Endometrial microvascular endothelial cells (primary cell): ENCODE results near the gene CPT2. TPM values are rescaled to one million over a fixed set of nuclear protein-coding genes. Genes with fewer than 3 reads are reported as not detected.

ENCODE experiments used
- in situ Hi-C: cut with HindIII; loops from 2 replicates; pipeline ENCODE4 v1.10.0; 2017; ENCODE audit warnings: low sequenced_read_pairs, low pct_unique_long_range_greater_than_20kb; ENCODE audit errors: inconsistent ontology term
- total RNA-seq: library from RNA; depleted of rRNA; stranded (reverse); fragments of >200 nt; gene quantifications from one replicate; pipeline ENCODE4 v1.2.3, GENCODE V29; 2015; ENCODE audit errors: inconsistent ontology term

Gene CPT2
- total RNA-seq, 1 donor from 2014 or later: 15.8 TPM

DNA sequence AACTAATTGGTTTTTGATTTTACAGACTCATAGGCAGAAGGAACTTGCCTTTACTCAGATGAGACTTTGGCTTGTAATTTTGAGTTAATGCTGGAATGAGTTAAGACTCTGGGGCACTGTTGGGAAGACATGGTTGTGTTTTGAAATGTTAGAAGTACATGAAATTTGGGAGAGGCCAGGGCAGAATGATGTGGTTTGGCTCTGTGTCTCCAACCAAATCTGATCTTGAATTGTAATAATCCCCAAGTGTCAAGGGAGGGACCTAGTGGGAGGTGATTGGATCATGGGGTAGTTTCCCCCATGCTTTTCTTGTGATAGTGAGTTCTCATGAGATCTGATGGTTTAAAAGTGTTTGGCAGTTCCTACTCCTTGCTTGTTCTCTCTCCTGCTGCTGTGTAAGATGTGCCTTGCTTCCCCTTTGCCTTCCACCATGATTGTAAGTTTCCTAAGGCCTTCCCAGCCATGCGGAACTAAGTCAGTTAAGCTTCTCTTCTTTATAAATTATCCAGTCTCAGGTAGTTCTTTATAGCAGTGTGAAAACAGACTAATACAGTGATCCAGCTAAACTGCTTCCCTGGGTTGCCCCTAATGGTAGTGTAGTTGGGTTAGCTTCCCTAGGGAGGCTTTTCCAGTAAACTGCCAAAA is 10.2 kb downstream of the CPT2 start:
- in situ Hi-C loops: no loop called here

DNA sequence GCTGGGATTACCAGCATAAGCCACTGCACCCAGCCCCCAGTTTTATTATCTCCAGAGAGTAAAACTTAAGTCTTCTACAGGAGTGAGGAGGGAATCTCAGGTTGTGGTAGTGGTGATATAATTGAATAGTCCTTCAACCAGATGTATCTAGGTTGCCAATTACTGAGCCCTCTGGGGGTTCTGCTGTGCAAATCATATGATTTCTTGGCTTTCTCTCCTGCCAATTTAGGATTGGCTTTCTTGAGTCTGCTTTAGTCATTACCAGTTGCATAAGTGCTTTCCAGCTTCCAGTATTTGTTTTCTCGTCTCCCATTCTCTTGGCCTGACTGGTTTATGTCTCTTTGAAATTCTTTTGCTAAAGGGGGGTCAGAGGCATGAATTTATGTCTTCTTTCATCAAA is 11.1 kb downstream of the CPT2 start:
- in situ Hi-C loops: no loop called here

DNA sequence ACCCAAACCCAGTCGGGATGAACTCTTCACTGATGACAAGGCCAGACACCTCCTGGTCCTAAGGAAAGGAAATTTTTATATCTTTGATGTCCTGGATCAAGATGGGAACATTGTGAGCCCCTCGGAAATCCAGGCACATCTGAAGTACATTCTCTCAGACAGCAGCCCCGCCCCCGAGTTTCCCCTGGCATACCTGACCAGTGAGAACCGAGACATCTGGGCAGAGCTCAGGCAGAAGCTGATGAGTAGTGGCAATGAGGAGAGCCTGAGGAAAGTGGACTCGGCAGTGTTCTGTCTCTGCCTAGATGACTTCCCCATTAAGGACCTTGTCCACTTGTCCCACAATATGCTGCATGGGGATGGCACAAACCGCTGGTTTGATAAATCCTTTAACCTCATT is 13.7 kb downstream of the CPT2 start:
- in situ Hi-C loops: no loop called here

DNA sequence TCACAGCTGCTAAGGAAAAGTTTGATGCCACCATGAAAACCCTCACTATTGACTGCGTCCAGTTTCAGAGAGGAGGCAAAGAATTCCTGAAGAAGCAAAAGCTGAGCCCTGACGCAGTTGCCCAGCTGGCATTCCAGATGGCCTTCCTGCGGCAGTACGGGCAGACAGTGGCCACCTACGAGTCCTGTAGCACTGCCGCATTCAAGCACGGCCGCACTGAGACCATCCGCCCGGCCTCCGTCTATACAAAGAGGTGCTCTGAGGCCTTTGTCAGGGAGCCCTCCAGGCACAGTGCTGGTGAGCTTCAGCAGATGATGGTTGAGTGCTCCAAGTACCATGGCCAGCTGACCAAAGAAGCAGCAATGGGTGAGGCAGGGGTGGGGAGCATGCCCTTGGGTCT is 14.3 kb downstream of the CPT2 start:
- in situ Hi-C loops: no loop called here

DNA sequence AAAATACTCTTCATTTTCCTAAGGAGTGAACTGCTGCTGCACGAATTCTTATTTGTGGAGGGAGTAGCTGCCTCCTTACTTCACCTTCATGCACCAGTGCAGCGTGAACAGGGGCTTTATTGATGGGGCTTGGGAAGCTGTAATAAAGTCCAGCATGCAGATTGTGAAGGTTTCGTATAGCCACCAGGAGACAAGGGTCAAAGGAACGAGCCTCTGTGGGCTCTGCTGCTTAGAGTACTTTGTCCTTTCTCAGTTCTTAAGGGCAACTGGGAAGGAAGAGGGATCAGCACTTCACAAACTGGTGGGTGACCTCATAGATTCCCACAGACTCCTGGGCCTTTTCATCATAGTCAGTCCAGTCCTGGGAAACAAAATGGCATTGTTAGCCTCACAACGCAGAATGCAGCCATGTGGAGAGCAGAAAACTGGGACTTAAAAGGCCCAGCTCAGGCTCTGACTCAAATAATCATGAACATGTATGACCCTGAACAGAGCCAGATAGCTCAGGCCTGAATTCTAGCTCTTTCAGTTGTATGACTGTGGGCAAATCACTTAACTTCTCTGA is 17.8 kb downstream of the CPT2 start:
- in situ Hi-C loops: no loop called here

DNA sequence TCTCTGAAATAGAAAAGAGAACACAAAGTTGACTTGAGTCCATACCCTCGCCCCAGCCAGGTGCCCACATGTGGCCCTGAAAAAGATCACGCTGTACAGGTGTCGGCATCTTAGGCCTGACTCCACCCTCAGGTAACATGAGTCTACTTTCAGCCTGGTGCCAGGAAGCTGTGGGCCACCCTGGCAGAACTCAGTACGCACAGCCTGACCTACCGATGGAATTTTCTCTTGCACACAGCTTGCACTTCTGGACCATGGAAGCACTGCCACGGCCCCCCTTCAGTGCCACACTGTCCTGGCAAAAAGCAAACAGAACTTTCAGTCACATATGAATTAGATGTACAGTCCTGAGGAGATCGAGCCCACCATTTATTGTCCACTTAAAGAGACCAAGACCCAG is 21.6 kb downstream of the CPT2 start:
- in situ Hi-C loops: no loop called here

DNA sequence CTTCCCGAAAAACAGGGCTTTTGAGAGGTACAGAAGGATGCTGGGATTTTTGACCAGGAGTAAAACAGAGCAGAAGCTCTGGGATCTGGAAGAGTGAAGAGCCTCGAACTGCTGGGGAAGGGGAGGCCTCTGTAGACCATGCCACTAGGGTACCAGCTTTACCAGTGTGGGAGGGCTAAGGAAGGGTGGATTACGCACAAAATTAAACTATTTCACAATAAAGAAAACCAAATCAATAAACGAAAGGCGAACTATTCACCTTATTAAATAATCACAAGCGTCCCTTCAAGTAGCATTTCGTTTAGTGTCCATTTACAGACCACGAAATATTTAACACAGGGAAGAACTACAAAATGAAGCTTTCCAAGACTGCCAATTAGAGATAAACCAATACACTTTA is 23.1 kb downstream of the CPT2 start:
- in situ Hi-C loops: no loop called here

DNA sequence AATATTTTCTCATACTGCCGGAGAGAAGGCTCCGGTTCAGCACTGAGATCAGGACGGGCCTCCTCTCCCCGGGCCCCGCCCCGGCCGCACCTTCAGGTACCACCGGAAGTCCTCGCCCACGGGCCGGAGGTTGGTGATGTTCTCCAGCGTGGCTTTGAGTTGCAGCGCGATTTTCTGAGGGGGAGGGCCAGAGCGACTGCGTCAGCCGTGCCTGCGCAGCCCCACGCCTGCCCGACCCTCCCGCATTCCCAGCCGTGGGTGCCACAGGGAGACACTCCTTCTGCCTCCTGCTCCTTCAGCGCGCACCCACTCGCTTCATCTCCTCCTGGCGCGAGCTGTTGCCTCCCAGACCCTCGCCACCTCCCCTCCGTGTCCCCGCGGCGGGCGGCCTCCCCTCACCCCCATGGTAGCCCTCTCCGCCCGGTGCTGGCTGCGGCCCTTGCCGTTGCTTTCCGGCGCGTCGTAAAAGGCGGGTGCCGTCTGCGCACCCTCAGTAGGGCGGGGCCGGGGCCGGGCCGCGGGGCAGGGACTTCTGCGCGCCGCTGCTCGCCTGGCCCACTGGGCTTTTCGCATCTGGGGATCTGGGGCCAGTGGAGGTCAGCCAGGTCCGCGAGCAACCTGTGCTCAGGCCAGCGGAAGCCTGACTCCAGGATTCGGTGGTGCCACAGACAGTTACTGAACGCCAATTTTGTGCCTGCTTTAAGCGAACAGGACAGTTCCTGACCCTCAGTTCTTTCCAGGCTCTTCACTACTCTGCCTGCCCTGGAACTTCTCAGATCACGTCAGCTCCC is 23.7 kb downstream of the CPT2 start, which contains the start of gene CZIB:
Gene CZIB (minus strand): TSS at position 464 of the 791 bp plus-strand sequence. CDS start 59 bp downstream, at position 405.
- in situ Hi-C loops: no loop called here

DNA sequence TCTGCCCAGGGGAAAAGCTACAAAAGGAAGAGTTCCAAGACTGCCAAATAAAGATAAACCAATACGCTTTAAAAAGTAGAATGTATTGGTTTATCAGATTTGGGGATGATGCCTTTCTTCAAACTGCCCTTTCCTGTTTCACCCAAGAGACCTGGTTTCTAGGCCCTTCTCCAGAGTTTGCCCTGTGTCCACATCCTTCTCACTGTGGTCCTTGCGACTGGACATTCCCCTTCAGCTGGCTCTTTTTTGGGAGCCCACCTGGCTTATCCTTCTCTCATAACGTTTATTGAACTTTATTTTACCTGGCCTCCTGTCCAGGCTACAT is 24.3 kb downstream of the CPT2 start:
- in situ Hi-C loops: no loop called here

DNA sequence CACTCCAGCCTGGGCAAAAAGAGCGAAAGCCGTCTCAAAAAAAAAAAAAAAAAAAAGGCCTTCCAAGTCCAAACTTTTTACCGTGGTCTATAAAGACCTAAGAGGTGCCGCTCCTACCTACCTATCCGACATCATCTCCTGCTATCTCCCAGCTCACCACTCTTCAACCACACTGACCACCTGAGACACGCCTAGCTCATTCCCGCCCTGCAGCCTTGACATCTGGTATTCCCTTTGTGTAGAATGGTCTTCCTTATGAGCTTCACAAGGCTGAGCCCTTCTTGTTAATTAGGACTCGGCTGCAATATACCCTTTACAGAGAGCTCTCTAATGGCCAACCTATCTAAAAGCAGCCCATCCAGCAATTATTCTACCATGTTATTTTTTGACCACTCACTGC is 41.0 kb downstream of the CPT2 start:
- in situ Hi-C loops: no loop called here

DNA sequence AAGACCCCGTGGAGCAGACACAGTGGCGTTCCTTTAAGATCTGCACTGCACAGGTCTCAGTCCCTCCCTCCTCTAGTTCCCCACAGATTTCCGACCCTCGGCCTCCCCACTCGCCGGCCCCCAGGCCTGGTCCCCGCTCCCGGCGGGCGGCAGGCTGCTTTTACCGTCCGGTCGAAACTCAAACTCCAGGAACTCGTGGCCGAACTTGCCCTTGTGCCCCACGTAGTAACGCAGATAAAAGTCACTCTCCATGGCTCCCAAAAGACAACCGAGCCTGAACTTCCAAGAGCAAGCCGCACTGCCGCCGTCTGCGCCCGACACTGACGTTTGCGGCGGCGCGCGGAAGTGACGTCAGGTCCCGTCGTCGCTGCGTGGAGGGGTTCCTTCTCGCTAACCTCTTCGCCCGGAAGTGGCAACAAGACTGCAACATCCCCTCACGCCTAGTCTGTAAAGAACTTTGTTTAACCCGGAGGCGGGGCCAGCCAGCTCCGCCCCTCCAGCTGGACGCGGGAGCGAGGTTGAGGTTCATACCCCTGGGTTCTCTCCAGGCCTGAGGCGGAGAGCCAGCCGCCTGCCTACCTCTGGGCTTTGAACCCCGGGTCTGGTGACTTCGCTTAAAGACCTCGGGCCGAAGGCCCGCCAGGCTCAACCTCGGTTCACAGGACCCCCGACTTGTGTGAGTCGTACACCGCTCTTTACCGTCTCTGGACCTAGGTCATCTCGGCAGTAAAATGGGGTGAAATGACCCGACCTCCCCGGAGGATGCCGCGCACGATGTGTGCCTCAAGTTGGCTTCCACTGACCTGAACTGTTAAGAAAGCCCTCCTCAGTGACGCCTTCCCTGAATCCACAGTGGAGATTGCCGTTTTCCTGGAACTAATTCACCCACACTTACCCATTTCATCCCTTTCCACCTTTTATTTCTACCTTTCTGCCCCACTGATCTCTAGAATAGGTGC is 41.9 kb downstream of the CPT2 start, which contains the start of gene MAGOH:
Gene MAGOH (minus strand): TSS at position 322 of the 959 bp plus-strand sequence. CDS start 70 bp downstream, at position 252.
- in situ Hi-C loops: no loop called here

DNA sequence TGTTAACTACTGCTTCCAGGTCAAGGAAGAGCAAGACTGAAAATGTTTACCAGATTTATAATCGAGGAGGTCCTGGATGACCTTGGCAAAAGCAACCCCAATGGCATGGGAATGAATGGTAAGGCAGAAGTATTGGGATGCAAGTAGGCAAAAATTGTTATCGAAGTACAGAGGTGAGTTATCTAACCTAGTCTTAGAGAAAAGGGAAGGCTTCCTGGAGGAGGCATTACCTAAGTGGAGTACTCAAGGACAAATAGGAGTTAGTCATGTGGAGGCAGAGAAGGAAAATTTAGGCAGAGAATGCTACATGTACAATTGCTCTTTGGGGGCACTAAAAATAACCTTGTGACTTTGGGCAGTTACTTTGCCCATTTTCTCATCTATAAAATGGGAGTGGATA is 45.2 kb downstream of the CPT2 start:
- in situ Hi-C loops: no loop called here

DNA sequence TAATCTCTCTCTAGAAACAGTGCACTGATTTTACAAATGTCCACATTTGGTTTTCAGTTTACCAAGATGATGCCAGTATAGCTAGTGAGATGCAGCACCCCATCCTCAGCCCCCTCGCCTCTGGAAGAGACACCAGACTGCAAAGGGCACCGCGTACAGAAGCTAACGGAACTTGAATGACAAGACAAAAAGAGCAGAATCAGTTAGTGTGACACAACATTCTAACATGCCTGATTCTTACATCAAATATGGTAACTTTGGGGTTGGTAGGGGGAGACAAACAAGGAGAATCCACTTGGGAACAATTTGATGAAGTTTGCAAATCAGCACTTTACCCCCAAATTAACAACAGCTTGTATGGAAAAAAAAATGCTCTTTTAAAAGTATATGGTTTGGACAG is 45.8 kb downstream of the CPT2 start:
- in situ Hi-C loops: no loop called here

DNA sequence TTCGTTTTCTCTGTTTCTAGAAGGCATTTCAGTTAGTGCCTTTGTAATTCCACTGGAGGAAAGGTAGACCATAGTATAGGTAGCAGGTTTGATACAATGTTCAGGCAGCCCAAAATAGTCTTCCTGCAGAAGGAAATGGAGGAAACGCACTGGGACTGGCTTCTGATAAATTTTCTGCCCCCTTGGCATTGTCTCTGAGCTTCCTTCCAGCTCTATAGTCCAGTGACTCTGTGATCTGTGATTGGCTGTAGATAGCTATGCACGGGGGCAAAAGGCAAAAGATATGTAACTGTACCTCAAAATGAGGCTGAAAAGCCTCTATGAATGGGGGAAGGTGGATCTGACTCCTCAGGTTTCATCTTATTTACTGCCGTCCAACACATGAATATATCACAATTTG is 47.5 kb downstream of the CPT2 start:
- in situ Hi-C loops: no loop called here

DNA sequence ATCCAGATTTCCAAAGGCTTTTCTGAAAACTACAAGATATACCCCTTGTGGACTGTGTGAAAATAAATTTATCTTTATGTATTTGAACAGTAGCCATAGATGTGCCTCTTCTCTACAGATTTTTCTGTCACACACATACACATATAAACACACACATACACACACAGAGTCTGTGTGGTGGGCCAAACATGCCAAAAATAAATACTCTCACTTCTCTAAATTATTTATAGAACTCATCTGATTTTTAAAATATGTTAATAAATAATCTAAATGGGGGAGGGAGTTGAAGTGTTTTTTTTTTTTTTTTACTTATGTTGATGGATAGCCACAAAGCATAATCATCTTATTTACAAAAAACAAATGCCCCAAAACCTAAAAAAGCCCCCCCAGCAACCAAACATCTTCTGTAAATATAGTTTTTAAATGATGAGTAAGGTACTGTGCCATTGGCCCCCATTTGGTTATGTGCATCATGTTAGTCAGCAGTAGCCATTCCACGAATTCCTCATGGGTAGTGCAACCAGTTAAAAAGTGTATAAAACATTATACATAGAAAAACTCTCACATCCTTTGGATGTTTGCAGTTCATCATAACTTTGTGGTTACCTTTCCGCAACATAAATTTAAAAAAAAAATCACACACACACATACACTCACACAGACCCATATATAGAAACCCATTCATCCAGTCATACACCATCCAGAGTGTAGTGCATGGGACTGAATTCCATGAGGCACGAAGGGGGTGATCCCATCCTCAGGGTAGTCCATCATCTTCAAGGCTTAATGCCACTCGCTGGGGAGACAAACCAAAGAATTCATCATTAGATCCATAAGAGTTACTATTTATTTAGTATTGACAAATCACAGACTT is 49.9 kb downstream of the CPT2 start:
- in situ Hi-C loops: no loop called here

DNA sequence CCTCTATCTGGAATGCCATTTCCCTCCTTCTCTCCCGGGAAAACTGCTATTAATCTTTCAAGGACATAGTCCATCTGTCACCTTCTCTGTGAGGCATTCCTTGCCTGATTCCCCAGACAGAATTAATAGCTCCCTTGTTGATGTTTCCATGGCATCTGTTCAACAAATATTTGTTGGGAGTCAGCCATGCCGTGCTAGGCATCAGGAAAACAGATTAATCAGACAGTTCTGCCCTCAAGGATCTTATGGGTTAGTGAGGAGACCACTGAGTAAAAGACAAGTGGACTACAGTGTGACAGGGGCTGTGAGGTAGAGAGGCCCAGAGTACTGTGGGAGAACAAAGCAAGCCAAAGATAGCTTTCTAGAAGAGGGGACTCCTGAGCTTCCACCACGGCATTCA is 53.1 kb downstream of the CPT2 start:
- in situ Hi-C loops: no loop called here

DNA sequence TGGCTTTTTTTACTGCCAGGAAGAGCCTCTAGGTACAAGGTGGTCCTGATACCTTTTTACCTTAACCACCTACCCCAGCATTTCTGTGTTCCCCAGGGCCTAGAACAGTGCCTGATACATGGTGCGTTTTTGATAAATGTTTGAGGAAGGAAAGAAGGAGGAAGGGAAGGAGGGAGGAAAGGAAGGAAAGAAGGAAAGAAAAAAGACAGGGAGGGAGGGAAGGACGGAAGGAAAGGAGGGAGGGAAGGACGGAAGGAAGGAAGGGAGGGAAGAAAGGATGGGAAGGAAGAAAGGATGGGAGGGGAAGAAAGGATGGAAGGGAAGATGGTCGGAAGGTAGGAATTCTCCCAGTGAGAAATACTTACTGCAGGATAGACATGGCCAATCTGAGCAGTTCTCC is 53.7 kb downstream of the CPT2 start:
- in situ Hi-C loops: no loop called here

DNA sequence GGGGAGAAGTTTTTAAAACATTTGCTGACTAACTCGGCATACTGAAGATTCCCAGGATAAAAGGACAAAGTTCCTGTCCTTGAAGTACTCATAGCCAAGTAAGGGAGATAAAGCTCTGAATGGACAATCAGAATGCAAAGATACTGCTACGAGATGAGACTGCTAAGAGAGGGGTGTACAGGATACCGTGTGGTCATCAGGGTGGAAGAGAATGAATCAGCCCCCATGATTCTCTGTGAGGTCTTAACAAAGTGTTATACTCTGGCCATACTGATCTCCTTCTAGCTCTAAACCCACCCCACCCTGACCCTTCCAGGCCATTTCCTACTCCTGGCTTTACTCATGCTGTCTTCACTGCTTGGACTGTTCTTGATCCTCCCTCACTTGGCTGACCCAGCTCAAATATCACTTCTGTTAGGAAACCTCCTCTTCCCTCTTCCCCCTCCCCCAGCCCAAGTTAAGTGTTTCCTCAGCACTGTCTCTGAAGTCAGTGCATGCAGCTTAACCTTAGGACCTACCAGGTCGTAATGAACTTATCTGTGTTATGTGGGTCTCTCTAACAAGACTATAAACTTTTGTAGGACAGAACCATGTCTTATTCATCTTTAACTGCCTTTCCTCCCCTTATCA is 57.5 kb downstream of the CPT2 start:
- in situ Hi-C loops: no loop called here
